Activated B cell treated with CpG ODN at 0.5 μM for 24 hours (primary cell): ENCODE data around the gene PEAK3. TPM values are rescaled to one million over a fixed set of nuclear protein-coding genes. Genes with fewer than 3 reads are reported as not detected.

Experiments
- ATAC-seq: fragments of 200-7000 bp; cut with Tn5 transposase; one replicate; pipeline ENCODE4 v1.10.0; 2021; ENCODE audit warnings: low read depth, mild to moderate bottlenecking, moderate library complexity
- CTCF ChIA-PET: fragments of 350-600 bp; sonication (Branson Sonifier 250); formaldehyde crosslinking; loops from one replicate; lab custom pipeline; 2021; ENCODE audit warnings: antibody characterized with exemption; lab: Charles Lee
- POLR2A ChIA-PET: fragments of 350-600 bp; sonication (Branson Sonifier 250); formaldehyde crosslinking; loops from one replicate; lab custom pipeline; 2021; ENCODE audit warnings: antibody characterized with exemption; lab: Charles Lee
- DNase-seq: peaks from one replicate; pipeline ENCODE4 v3.0.0; 2022
- H3K27ac Mint-ChIP-seq: one replicate; pipeline ENCODE4 v1.8.0; 2020; ENCODE audit warnings: mixed read lengths
- H3K27me3 Mint-ChIP-seq: one replicate; pipeline ENCODE4 v1.8.0; 2021; ENCODE audit warnings: mixed read lengths
- H3K36me3 Mint-ChIP-seq: one replicate; pipeline ENCODE4 v1.8.0; 2021; ENCODE audit warnings: low read depth, mixed read lengths
- H3K4me1 Mint-ChIP-seq: one replicate; pipeline ENCODE4 v1.8.0; 2021; ENCODE audit warnings: mixed read lengths
- H3K4me3 Mint-ChIP-seq: one replicate; pipeline ENCODE4 v1.8.0; 2020; ENCODE audit warnings: mild to moderate bottlenecking, mixed read lengths
- H3K9me3 Mint-ChIP-seq: one replicate; pipeline ENCODE4 v1.8.0; 2020; ENCODE audit warnings: mixed read lengths
- intact Hi-C: fragments of 100-400 bp; cut with micrococcal nuclease; formaldehyde crosslinking; loops from one replicate; pipeline ENCODE4 v1.15.1; 2024
- total RNA-seq: library from RNA; stranded (reverse); gene quantifications from 2 replicates; pipeline ENCODE4 v1.2.3, GENCODE V29; 2022
- TF ChIP-seq, protein P1 (sequence below): fragments of 200-600 bp; IDR thresholded peaks from one replicate; pipeline ENCODE4 v1.8.0; 2022; ENCODE audit warnings: antibody characterized with exemption, mild to moderate bottlenecking

Gene PEAK3
- total RNA-seq, 1 donor from 2014 or later, result 0.09 TPM

DNA sequence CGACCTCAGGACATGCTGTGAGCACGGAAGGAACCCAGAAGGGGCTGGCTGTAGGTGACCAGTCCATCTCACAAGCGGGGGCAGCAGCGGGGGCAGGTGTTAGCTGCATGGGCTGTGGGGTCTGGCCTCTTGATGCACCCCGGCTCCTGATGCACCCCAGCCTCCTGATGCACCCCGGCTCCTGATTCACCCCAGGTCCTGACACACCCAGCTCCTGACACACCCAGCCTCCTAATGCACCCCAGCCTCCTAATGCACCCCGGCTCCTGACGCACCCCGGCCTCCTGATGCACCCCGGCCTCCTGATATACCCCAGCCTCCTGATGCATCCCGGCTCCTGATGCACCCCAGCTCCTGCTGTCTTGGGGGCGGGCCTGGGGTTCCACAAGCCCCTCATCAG, 39.0 kb upstream of the PEAK3 start:
- H3K4me3 Mint-ChIP-seq, result no peak overlapping the region
- ChIA-PET POLR2A (interaction anchor here (0.6 to 1.4 kb wide), 7 partner anchors 11 to 303 kb away, joined by 3 to 7 read pairs (median 4); partner anchors contain the start of genes PEAK3 and TIMM13), CTCF (no interaction called here)
- intact Hi-C loops, result no loop called here
- no peaks in the 10 kb centered on the region for H3K9me3 Mint-ChIP-seq
- no peak overlapping the region for H3K27ac Mint-ChIP-seq
- H3K27me3 Mint-ChIP-seq, result no peaks in the 10 kb centered on the region
- ATAC-seq, result no peak
- peaks cover 59% of the 10 kb centered on the region for H3K4me1 Mint-ChIP-seq
- peaks cover 35% of the 10 kb centered on the region for H3K36me3 Mint-ChIP-seq
- TF ChIP-seq, protein P1, sequence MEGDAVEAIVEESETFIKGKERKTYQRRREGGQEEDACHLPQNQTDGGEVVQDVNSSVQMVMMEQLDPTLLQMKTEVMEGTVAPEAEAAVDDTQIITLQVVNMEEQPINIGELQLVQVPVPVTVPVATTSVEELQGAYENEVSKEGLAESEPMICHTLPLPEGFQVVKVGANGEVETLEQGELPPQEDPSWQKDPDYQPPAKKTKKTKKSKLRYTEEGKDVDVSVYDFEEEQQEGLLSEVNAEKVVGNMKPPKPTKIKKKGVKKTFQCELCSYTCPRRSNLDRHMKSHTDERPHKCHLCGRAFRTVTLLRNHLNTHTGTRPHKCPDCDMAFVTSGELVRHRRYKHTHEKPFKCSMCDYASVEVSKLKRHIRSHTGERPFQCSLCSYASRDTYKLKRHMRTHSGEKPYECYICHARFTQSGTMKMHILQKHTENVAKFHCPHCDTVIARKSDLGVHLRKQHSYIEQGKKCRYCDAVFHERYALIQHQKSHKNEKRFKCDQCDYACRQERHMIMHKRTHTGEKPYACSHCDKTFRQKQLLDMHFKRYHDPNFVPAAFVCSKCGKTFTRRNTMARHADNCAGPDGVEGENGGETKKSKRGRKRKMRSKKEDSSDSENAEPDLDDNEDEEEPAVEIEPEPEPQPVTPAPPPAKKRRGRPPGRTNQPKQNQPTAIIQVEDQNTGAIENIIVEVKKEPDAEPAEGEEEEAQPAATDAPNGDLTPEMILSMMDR, result no peak
- no peak for DNase-seq

DNA sequence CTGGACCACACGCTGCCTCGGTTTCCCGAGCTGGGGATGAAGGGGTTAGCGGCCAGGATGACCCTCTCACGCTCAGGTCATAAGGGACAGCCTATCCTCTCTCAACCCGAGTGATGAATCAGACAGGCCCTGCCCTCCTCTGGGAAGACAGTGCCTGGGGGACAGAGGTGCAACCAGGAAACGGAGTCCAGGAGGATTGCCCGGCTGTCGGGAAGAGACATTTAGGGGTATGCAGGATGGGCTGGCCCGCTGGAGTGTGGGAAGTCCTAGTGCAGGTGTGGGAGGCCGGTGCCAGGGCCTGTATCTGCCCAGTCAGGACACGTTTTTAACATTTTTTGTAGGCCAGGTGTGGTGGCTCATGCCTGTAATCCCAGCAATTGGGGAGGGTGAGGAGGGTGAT, 38.1 kb upstream of the PEAK3 start:
- Mint-ChIP-seq H3K27ac (no peak overlapping the region), H3K9me3 (peaks cover under 1% of the 10 kb centered on the region), H3K27me3 (no peaks in the 10 kb centered on the region), H3K4me3 (no peak overlapping the region), H3K4me1 (peaks cover 59% of the 10 kb centered on the region), H3K36me3 (peaks cover 27% of the 10 kb centered on the region)
- no peak for DNase-seq
- intact Hi-C loops, result no loop called here
- ATAC-seq, result no peak
- ChIA-PET CTCF (no interaction called here), POLR2A (interaction anchor here (0.6 to 4.8 kb wide), 4 partner anchors 9 to 38 kb away, joined by 4 to 48 read pairs (median 13); partner anchors contain the start of genes LSM7, PEAK3 and SPPL2B)
- TF ChIP-seq, protein P1, result no peak

DNA sequence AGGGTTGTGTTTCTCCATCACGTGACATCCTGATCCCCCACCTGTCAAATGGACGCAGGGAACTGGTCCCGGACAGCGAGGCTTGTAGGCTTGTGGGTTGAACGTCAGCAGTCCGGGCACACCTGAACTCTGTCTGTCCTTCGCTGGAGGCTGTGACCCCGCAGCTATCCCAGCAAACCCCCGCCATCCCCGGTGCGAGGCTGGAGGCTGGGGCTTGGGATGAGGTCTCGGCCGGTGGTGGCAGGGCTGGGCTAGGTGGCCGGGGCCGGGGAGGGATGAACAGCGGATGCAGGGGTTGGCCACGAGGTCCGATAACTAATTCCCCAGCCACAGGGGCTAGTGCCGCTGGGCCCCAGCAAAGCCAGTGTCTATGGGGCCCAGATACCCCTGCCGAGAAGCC, 37.6 kb upstream of the PEAK3 start:
- no peak overlapping the region for H3K4me3 Mint-ChIP-seq

DNA sequence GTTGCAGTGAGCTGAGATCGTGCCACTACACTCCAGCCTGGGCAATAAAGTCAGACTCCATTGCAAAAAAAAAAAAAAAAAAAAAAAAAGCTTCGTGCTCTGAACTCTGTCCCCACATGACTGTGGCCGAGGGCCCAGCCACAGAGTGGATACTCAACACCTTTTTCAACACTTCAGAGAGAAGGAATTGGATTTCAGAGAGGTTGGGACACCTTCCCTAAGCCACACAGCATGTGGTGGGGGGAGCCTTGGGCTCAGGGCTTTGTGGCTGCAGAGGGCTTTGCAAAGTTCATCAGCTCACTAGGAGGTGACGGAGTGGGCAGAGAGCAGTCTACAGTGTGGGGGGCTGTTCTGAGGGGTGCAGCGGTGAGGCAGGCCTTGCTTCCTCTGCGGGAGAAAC, 36.9 kb upstream of the PEAK3 start:
- H3K4me3 Mint-ChIP-seq, result no peak overlapping the region
- peaks cover 51% of the 10 kb centered on the region for H3K4me1 Mint-ChIP-seq
- no peak for ATAC-seq
- H3K27me3 Mint-ChIP-seq, result no peaks in the 10 kb centered on the region
- intact Hi-C loops, result loop anchor here (10.0 kb wide), 1 partner anchor 224 kb away; the partner anchor contains the start of genes IZUMO4 and MOB3A
- peaks cover 20% of the 10 kb centered on the region for H3K36me3 Mint-ChIP-seq
- no peak for DNase-seq
- peaks cover 4% of the 10 kb centered on the region for H3K9me3 Mint-ChIP-seq
- H3K27ac Mint-ChIP-seq, result peak overlapping the region; percentile 77
- ChIA-PET POLR2A (interaction anchor here (0.6 to 4.8 kb wide), 14 partner anchors 10 to 470 kb away, joined by 3 to 48 read pairs (median 4); partner anchors contain the start of genes LSM7 and SPPL2B), CTCF (no interaction called here)
- TF ChIP-seq, protein P1, result no peak

More for the DNA sequence above, 37.6 kb upstream of the PEAK3 start:
- ChIA-PET CTCF (no interaction called here), POLR2A (interaction anchor here (0.6 to 4.8 kb wide), 5 partner anchors 9 to 22 kb away, joined by 3 to 48 read pairs (median 6); partner anchors contain the start of genes LSM7 and SPPL2B)
- Mint-ChIP-seq H3K9me3 (peaks cover 4% of the 10 kb centered on the region), H3K27ac (peak overlapping the region; percentile 77), H3K4me1 (peaks cover 56% of the 10 kb centered on the region), H3K27me3 (no peaks in the 10 kb centered on the region), H3K36me3 (peaks cover 26% of the 10 kb centered on the region)
- TF ChIP-seq, protein P1, result no peak
- intact Hi-C loops, result loop anchor here (10.0 kb wide), 1 partner anchor 225 kb away; the partner anchor contains the start of genes IZUMO4 and MOB3A
- ATAC-seq (no peak), DNase-seq (no peak)

DNA sequence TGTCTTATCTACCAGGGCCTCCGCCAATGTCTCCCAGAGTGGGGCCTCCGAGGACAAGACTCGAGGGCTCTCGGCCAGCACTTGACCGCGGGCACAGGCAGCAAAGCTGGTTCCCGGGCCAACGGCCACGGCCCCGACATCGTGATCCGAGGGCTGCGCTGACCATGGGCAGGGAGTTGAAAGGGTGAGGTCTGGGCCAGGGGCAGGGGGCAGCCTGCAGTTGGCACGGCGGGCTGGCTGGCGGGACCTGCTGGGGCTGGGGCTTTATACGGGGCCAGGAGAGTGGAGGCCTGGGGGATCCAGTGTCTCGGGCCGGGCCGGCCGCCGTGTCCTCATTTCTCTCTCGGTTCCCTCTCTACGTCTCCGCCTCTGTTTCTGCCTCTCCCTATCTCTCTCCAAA, 35.8 kb upstream of the PEAK3 start:
- CTCF ChIA-PET, result interaction anchor here (1.2 kb wide), 1 partner anchor 75 kb away, joined by 4 read pairs; no protein-coding TSS in a partner anchor
- TF ChIP-seq, protein P1, result no peak
- peaks cover 4% of the 10 kb centered on the region for H3K9me3 Mint-ChIP-seq
- intact Hi-C loops, result loop anchor here (10.0 kb wide), 1 partner anchor 223 kb away; the partner anchor contains the start of genes IZUMO4 and MOB3A
- no peaks in the 10 kb centered on the region for H3K27me3 Mint-ChIP-seq
- ATAC-seq (no peak), DNase-seq (no peak)
- peak overlapping the region; percentile 77 for H3K27ac Mint-ChIP-seq
- no peak overlapping the region for H3K4me3 Mint-ChIP-seq
- POLR2A ChIA-PET, result interaction anchor here (0.6 to 4.8 kb wide), 10 partner anchors 9 to 146 kb away, joined by 3 to 48 read pairs (median 4); partner anchors contain the start of genes LSM7, PLEKHJ1 and SPPL2B
- H3K4me1 Mint-ChIP-seq, result peaks cover 55% of the 10 kb centered on the region
- H3K36me3 Mint-ChIP-seq, result peaks cover 13% of the 10 kb centered on the region
